Mammary epithelial cell (primary cell): ENCODE data around the gene SMIM41.

Experiments used
- CTCF ChIP-seq, 2 donors: IDR thresholded peaks in 1 of 2; conservative IDR thresholded peaks in 1 of 2; 2 replicates each; pipeline ENCODE4 v1.5.1; 2011 to 2012; ENCODE audit warnings: inconsistent platforms in 2 of 2, low read length in 2 of 2, mild to moderate bottlenecking in 2 of 2, control low read depth in 1 of 2, low read depth in 1 of 2; ENCODE audit not compliant: insufficient read depth in 1 of 2; ENCODE audit errors: extremely low read depth in 1 of 2
- EZH2 ChIP-seq: IDR thresholded peaks from 2 replicates; pipeline ENCODE4 v1.6.1; 2012; ENCODE audit warnings: low read length, inconsistent platforms, borderline replicate concordance

- TF ChIP-seq CTCF (conservative IDR thresholded peaks at IDR 0.05 in 1 of 2, IDR thresholded peaks at IDR 0.05 in 1 of 2; ENCODE audit: extremely low read depth in 1 of 2, insufficient read depth in 1 of 2, low read depth in 1 of 2, low read length in 2 of 2): no peak
- no peak for TF ChIP-seq EZH2
Observed at GRCh38 chr12:52149651-52150241, 70.2 kb downstream of the SMIM41 start.
